Activated T-cell treated with anti-CD3 and anti-CD28 coated beads for 4 hours (primary cell): ENCODE data around the gene MEGF6.
A peak's percentile ranks its signal among the peaks of the same experiment; 100 is the strongest.

Experiments used
- DNase-seq: peaks from one replicate; pipeline ENCODE4 v3.0.0-alpha.2; 2020

MEGF6 gene

GRCh38 chr1:3611170-3612019 is at the start of gene MEGF6:
TSS of gene MEGF6 (minus strand) at chr1:3611508. CDS start at chr1:3611268, 240 bp downstream.
- DNase-seq: peak; percentile 59

- DNase-seq: no peak
These were observed 49.4 kb upstream of the MEGF6 start for GRCh38 chr1:3660704-3661103.

GRCh38 chr1:3659093-3659492 is 47.8 kb upstream of the MEGF6 start:
- no peak for DNase-seq

GRCh38 chr1:3658231-3658615 is 46.9 kb upstream of the MEGF6 start:
- DNase-seq: no peak

GRCh38 chr1:3657578-3658230 is 46.4 kb upstream of the MEGF6 start:
- no peak for DNase-seq

GRCh38 chr1:3657096-3657475 is 45.8 kb upstream of the MEGF6 start:
- DNase-seq: no peak

GRCh38 chr1:3656450-3657095 is 45.3 kb upstream of the MEGF6 start:
- DNase-seq: no peak

GRCh38 chr1:3654549-3655281 is 43.4 kb upstream of the MEGF6 start:
- no peak for DNase-seq

- DNase-seq: no peak
These were observed 41.9 kb upstream of the MEGF6 start for GRCh38 chr1:3653286-3653618.

GRCh38 chr1:3652548-3653285 is 41.4 kb upstream of the MEGF6 start:
- no peak for DNase-seq

GRCh38 chr1:3651930-3652547 is 40.7 kb upstream of the MEGF6 start, which contains the start of gene TP73:
TSS of gene TP73 (plus strand) at chr1:3652516. CDS start at chr1:3682366, 29,850 bp downstream.
- DNase-seq: no peak

- no peak for DNase-seq
These were observed 40.0 kb upstream of the MEGF6 start for GRCh38 chr1:3651026-3651929.

GRCh38 chr1:3650248-3651025 is 39.1 kb upstream of the MEGF6 start:
- no peak for DNase-seq

- DNase-seq: peak; percentile 83
These were observed 38.3 kb upstream of the MEGF6 start, which contains the start of gene WRAP73 for GRCh38 chr1:3649342-3650247. TSS of gene WRAP73 (minus strand) at chr1:3650103. CDS start at chr1:3649999, 104 bp downstream.

- no peak for DNase-seq
These were observed 35.3 kb upstream of the MEGF6 start for GRCh38 chr1:3646596-3646995.

- no peak for DNase-seq
These were observed 34.5 kb upstream of the MEGF6 start for GRCh38 chr1:3645666-3646355.

GRCh38 chr1:3645247-3645646 is 33.9 kb upstream of the MEGF6 start:
- no peak for DNase-seq

- no peak for DNase-seq
These were observed 33.0 kb upstream of the MEGF6 start for GRCh38 chr1:3644273-3644672.
